Activated CD8-positive, alpha-beta T cell treated with anti-CD3 and anti-CD28 coated beads, Interleukin-2, amount 10 ng/mL, durations not matched to agents 7 days and 5 days (primary cell): ENCODE measurements around the gene ID2. TPM values are rescaled to one million over a fixed set of nuclear protein-coding genes. Genes with fewer than 3 reads are reported as not detected.
A peak's percentile ranks its signal among the peaks of the same experiment; 100 is the strongest.

ENCODE experiments used
- ATAC-seq: fragments of 150-1000 bp; cut with Tn5 transposase; one replicate; pipeline ENCODE4 v1.10.0; 2021; ENCODE audit warnings: moderate library complexity
- CTCF ChIA-PET: fragments of 350-600 bp; sonication (Branson Sonifier 250); formaldehyde crosslinking; loops from one replicate; lab custom pipeline; 2021; ENCODE audit warnings: antibody characterized with exemption; lab: Charles Lee
- POLR2A ChIA-PET: fragments of 350-600 bp; sonication (Branson Sonifier 250); formaldehyde crosslinking; loops from one replicate; lab custom pipeline; 2021; ENCODE audit warnings: antibody characterized with exemption; lab: Charles Lee
- DNase-seq: peaks from one replicate; pipeline ENCODE4 v3.0.0-alpha.2; 2020
- H3K27ac Mint-ChIP-seq: one replicate; pipeline ENCODE4 v1.8.0; 2021; ENCODE audit warnings: mild to moderate bottlenecking, mixed read lengths
- H3K27me3 Mint-ChIP-seq: one replicate; pipeline ENCODE4 v1.8.0; 2021; ENCODE audit warnings: low read depth, mixed read lengths
- H3K36me3 Mint-ChIP-seq: one replicate; pipeline ENCODE4 v1.8.0; 2021; ENCODE audit warnings: low read depth, mixed read lengths
- H3K4me1 Mint-ChIP-seq: one replicate; pipeline ENCODE4 v1.8.0; 2021; ENCODE audit warnings: low read depth, mixed read lengths
- H3K4me3 Mint-ChIP-seq: one replicate; pipeline ENCODE4 v1.8.0; 2021; ENCODE audit warnings: mild to moderate bottlenecking, mixed read lengths
- H3K9me3 Mint-ChIP-seq: one replicate; pipeline ENCODE4 v1.8.0; 2022; ENCODE audit warnings: mixed read lengths; ENCODE audit not compliant: insufficient read depth
- total RNA-seq, 2 experiments: library from RNA; stranded (reverse); gene quantifications; one replicate each; pipeline ENCODE4 v1.2.3, GENCODE V29; 2021

Gene ID2
- total RNA-seq, 2 experiments from 2014 or later = 257 to 263 TPM

GRCh38 chr2:8659735-8660492, 21.9 kb upstream of the ID2 start:
- H3K4me3 Mint-ChIP-seq = no peak overlapping the region
- peaks cover 57% of the 10 kb centered on the region for H3K4me1 Mint-ChIP-seq
- DNase-seq (no peak), ATAC-seq (no peak)
- peaks cover 21% of the 10 kb centered on the region for H3K27me3 Mint-ChIP-seq
- POLR2A ChIA-PET = interaction anchor here (1.2 kb wide), 1 partner anchor 22 kb away, joined by 3 read pairs; the partner anchor contains the start of gene ID2
- CTCF ChIA-PET = no interaction called here
- no peaks in the 10 kb centered on the region for H3K9me3 Mint-ChIP-seq
- H3K36me3 Mint-ChIP-seq = no peaks in the 10 kb centered on the region
- peak overlapping the region; percentile 10 for H3K27ac Mint-ChIP-seq

DNA sequence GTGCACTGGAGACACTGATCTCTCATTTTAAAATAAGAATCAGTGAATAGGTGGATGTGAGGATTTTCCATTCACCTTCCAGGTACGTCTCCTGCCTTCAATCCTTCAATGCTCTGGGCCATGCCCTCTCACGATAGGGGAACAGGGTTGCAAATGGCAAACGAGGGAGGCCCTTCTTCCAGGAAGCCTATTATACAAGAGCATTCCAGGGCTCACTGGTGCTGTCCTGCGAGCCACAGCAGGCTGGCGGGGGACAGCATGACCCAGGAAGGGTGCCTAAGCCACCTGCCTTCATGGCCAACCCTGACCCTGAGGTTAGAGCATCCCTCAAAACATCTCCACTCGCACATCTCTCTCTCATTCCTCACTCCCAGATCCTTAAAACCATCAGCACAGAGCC, 20.6 kb upstream of the ID2 start:
- ChIA-PET CTCF (no interaction called here), POLR2A (no interaction called here)
- Mint-ChIP-seq H3K27me3 (peaks cover 19% of the 10 kb centered on the region), H3K4me1 (peaks cover 60% of the 10 kb centered on the region), H3K9me3 (no peaks in the 10 kb centered on the region), H3K4me3 (no peak overlapping the region), H3K27ac (no peak overlapping the region), H3K36me3 (no peaks in the 10 kb centered on the region)
- no peak for DNase-seq
- no peak for ATAC-seq

DNA sequence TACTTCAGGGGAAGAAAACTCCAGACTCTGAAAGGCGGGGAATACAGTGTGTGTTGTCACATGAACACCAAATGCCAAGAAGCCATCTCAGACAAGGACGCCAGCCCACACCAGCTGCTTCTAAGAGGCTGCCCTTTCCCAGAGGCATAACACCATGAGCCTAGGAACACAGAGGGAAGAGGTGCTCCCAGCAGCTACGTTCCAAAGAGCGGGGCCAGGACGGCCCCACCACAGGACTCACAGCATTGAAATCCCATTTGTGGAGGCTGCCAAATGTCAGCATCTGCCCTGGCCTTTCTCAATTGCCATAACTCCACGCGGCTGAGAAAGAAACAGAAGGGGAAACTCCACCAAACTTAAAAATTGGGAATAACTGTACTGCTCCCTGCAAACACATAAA, 20.1 kb upstream of the ID2 start:
- no peaks in the 10 kb centered on the region for H3K9me3 Mint-ChIP-seq
- no peak overlapping the region for H3K4me3 Mint-ChIP-seq
- ATAC-seq (no peak), DNase-seq (no peak)
- ChIA-PET POLR2A (no interaction called here), CTCF (no interaction called here)
- H3K4me1 Mint-ChIP-seq = peaks cover 55% of the 10 kb centered on the region
- no peaks in the 10 kb centered on the region for H3K36me3 Mint-ChIP-seq
- H3K27ac Mint-ChIP-seq = no peak overlapping the region
- peaks cover 19% of the 10 kb centered on the region for H3K27me3 Mint-ChIP-seq

DNA sequence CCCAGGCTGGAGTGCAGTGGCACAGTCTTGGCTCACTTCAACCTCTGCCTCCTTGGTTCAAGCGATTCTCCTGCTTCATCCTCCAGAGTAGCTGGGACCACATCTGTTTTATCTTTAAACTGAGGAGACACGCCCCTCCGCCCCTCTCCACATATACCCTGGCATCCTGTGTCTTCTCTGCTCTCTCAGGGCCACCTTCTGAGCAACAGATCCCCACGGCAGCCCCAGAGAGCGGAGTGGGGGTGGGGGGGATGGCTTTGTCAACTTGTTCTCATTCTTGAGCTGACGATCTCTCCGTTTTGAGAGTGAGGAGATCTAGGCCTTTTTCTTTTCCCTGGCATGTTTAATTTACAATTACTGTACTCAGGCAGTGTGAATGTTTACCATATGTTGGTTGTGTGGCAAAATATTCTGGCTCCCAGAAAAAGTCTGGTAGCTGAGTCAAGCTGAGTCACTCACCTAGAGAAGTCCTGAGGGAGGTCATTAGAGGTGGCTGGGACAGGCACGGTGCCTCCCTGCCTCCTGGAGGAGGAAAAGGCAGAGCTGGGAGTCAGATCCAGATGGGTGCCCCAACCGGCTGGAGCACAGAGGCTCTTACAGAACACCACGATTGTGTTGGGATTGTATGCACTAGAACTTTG, 19.5 kb upstream of the ID2 start:
- ChIA-PET POLR2A (no interaction called here), CTCF (no interaction called here)
- Mint-ChIP-seq H3K27ac (no peak overlapping the region), H3K9me3 (no peaks in the 10 kb centered on the region), H3K4me1 (peaks cover 49% of the 10 kb centered on the region), H3K4me3 (no peak overlapping the region), H3K36me3 (no peaks in the 10 kb centered on the region), H3K27me3 (peaks cover 18% of the 10 kb centered on the region)
- ATAC-seq (no peak), DNase-seq (no peak)

DNA sequence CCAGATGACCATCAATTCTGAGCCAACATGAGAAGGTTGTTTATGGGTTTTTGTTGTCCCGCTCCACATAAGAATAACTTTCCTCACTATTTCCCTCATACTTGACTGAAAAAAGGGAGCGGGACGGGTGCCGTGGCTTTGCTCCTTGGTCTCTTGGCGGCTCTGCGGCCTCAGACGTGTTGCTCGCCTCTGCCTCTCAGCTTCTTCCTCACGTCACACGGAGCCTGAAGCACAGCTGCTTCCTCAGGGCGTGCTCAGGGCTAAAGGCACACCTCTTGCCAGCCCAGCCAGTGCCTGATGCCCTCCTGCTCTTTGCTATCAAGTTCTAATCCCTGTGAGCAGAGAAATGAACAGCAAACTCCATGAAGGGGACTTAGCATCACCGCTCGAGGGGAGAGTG, 17.9 kb upstream of the ID2 start:
- POLR2A ChIA-PET = interaction anchor here (1.2 to 1.3 kb wide), 2 partner anchors 16 to 18 kb away, joined by 3 to 6 read pairs; partner anchors contain the start of gene ID2
- Mint-ChIP-seq H3K4me3 (peak overlapping the region; percentile 6), H3K9me3 (no peaks in the 10 kb centered on the region)

DNA sequence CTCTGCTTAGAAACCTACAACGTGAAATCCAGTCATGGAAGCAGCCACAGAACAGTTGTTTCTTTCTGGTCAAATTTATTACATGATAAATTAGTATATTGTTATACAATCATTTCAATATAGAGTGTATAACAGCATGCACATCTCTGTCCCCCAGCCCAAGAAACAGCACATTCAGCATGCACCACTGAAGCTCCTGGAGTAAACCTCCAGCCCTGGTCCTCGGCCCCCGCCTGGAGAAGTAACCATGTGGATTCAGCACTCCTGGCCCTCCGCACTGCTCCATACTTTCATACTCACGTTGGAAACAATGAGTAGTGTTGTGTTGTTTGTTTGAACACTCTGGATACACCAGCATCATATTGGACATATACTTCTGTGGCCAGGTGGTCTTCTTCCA, 15.3 kb upstream of the ID2 start:
- DNase-seq = no peak
- no peak for ATAC-seq
- Mint-ChIP-seq H3K36me3 (no peaks in the 10 kb centered on the region), H3K4me3 (no peak overlapping the region), H3K27ac (no peak overlapping the region), H3K27me3 (peaks cover 7% of the 10 kb centered on the region), H3K9me3 (no peaks in the 10 kb centered on the region), H3K4me1 (peaks cover 36% of the 10 kb centered on the region)
- ChIA-PET POLR2A (interaction anchor here (1.4 kb wide), 1 partner anchor 15 kb away, joined by 6 read pairs; the partner anchor contains the start of gene ID2), CTCF (no interaction called here)

More for the DNA sequence above, 17.9 kb upstream of the ID2 start:
- Mint-ChIP-seq H3K4me1 (peaks cover 41% of the 10 kb centered on the region), H3K27me3 (peaks cover 17% of the 10 kb centered on the region), H3K27ac (peak overlapping the region; percentile 67), H3K36me3 (no peaks in the 10 kb centered on the region)
- DNase-seq (peak; percentile 45), ATAC-seq (peak; percentile 70)
- CTCF ChIA-PET = interaction anchor here (1.3 to 1.5 kb wide), 3 partner anchors 13 to 119 kb away, joined by 3 to 4 read pairs (median 3); partner anchors contain the start of gene ID2

DNA sequence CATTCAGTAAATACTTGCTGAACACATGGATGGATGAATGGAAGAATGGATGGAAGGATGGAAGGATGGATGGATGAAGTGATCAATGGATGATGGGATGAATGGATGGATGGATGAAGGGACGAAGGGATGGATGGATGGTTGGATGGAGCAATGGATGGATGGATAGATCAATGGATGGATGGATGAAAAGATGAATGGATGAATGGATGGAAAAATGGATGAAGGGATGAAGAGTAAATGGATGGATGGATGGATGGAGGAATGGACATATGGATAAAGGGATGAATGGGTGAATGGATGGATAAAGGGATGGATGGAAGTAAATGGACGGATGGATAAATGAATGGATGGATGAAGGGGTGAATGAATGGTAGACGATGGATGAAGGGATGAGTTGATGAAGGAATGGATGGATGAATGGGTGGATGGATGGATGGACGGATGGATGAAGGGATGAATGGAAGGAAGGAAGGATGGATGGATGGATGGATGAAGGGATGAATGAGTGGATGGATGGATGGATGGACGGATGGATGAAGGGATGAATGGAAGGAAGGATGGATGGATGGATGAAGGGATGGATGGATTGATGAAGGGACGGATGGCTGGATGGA, 13.9 kb upstream of the ID2 start:
- DNase-seq (no peak), ATAC-seq (no peak)
- Mint-ChIP-seq H3K36me3 (peaks cover 3% of the 10 kb centered on the region), H3K27me3 (peaks cover 7% of the 10 kb centered on the region), H3K4me3 (no peak overlapping the region), H3K4me1 (peaks cover 32% of the 10 kb centered on the region), H3K27ac (no peak overlapping the region), H3K9me3 (no peaks in the 10 kb centered on the region)
- POLR2A ChIA-PET = no interaction called here
- CTCF ChIA-PET = no interaction called here

DNA sequence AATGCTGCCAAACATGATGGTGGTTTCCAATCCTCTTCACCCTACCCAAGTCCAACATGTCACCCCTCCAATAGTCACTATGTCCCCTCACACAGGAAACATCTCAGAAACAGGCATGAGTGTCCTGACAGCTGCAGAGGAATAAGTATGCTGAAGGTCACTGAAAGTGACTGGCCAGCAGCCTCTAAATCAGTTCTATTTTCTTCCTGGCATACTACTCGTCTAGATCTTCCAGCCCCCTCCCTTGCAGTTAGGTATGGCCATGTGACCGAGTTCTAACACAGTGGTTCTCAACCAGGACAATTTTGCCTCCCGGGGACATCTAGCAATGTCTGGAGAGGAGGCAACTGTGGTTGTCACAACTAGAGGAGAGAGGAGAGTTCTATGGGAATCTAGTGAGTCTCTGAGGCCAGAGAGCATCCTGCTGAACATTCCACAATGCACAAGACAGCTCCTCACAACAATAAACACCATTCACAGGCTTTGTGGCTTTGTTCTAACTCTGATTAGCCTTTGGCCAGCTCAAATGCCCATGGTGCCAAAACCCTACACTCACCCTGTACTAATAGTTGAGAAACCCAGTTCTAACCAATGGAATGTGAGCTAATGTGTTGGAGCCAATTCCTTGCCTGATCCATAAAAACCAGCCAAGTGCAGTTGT, 12.6 kb upstream of the ID2 start:
- peaks cover 9% of the 10 kb centered on the region for H3K9me3 Mint-ChIP-seq
- no peak overlapping the region for H3K27ac Mint-ChIP-seq
- ATAC-seq = no peak
- DNase-seq = no peak
- H3K36me3 Mint-ChIP-seq = peaks cover 8% of the 10 kb centered on the region
- H3K27me3 Mint-ChIP-seq = peaks cover 15% of the 10 kb centered on the region
- H3K4me3 Mint-ChIP-seq = no peak overlapping the region
- H3K4me1 Mint-ChIP-seq = peaks cover 19% of the 10 kb centered on the region
- CTCF ChIA-PET = interaction anchor here (0.9 to 1.7 kb wide), 3 partner anchors 12 to 124 kb away, joined by 3 to 8 read pairs (median 4); partner anchors contain the start of gene ID2
- POLR2A ChIA-PET = interaction anchor here (0.9 kb wide), 1 partner anchor 13 kb away, joined by 4 read pairs; the partner anchor contains the start of gene ID2

DNA sequence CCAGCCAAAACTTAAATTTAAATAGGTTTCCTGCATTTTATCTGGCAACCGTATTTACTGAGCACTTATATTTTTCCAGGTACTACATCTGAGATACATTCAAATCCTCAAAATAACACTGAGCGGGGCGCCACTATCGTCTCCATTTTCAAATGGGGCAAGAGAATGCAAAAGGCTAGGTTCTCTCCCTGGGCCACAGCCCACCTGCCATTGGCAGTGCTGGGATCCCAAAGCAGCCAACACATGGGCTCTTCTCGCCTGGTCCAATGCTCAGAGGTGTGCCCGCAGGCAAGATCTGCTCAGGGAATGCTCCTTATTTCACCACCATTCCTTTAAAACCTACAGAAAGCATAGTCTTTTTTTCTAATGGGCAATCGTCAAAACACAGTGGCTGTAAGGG, 11.3 kb upstream of the ID2 start:
- no peak for ATAC-seq
- Mint-ChIP-seq H3K27me3 (peaks cover 24% of the 10 kb centered on the region), H3K36me3 (peaks cover 18% of the 10 kb centered on the region), H3K27ac (no peak overlapping the region), H3K9me3 (peaks cover 19% of the 10 kb centered on the region), H3K4me3 (no peak overlapping the region), H3K4me1 (peaks cover 6% of the 10 kb centered on the region)
- ChIA-PET POLR2A (interaction anchor here (1.0 kb wide), 1 partner anchor 14 kb away, joined by 3 read pairs; no protein-coding TSS in a partner anchor), CTCF (interaction anchor here (0.9 to 1.7 kb wide), 2 partner anchors 11 to 126 kb away, joined by 4 to 8 read pairs; partner anchors contain the start of gene ID2)
- no peak for DNase-seq

DNA sequence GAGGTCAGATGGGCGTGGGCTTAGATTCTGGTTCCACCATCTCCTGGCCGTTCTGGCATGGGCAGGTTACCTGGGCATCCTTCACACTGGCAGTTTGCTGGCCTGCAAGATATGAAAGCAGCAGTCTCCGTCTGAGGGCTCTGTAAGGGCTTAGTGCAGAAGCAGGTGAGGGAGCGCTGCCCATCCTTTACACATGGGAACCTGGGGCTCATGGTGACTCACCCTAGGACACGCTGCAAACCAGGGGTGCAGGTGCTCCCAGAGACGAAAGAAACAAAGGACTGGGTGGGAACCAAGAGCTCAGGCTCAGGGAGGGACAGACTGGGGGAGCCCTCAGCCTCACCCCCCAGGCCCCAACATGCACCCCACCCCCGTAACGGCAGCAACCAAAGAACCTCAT, 10.7 kb upstream of the ID2 start:
- DNase-seq = no peak
- Mint-ChIP-seq H3K36me3 (peaks cover 23% of the 10 kb centered on the region), H3K27ac (no peak overlapping the region), H3K9me3 (peaks cover 19% of the 10 kb centered on the region), H3K27me3 (peaks cover 29% of the 10 kb centered on the region), H3K4me3 (no peak overlapping the region), H3K4me1 (peaks cover 7% of the 10 kb centered on the region)
- POLR2A ChIA-PET = no interaction called here
- no peak for ATAC-seq
- CTCF ChIA-PET = no interaction called here

DNA sequence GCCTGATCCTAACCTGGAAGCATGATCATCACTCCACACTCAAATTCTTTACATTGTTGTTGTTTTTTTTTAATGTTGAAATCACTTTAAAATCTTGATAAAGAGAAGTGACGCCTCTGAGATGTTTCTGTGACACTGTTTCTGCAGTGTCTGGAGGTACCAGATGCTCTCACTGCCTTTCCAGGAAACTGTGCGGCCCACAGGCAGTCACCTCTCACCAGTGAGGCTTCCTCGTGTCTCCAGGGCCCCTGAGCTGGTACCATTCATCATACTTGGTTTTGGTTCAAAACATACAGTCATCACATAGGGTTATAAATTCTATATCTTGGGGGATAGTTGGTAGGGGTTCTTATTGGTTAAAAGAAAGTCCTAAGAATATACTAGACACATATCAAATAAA, 10.1 kb upstream of the ID2 start:
- DNase-seq (no peak), ATAC-seq (peak; percentile 41)
- peaks cover 19% of the 10 kb centered on the region for H3K9me3 Mint-ChIP-seq
- H3K27ac Mint-ChIP-seq = no peak overlapping the region
- ChIA-PET CTCF (no interaction called here), POLR2A (no interaction called here)
- no peak overlapping the region for H3K4me3 Mint-ChIP-seq
- H3K36me3 Mint-ChIP-seq = peaks cover 25% of the 10 kb centered on the region
- peaks cover 34% of the 10 kb centered on the region for H3K27me3 Mint-ChIP-seq
- peaks cover 13% of the 10 kb centered on the region for H3K4me1 Mint-ChIP-seq
